Stomach (tissue), 9 donors: ENCODE results near the gene DTNBP1. TPM values are rescaled to one million over a fixed set of nuclear protein-coding genes. Genes with fewer than 3 reads are reported as not detected.

Experiments used
- DNase-seq, 2 donors: peaks; one replicate each; pipeline versions ENCODE4 v3.0.0 to v3.0.0-alpha.2; 2013 to 2019
- H3K27ac ChIP-seq, 5 donors: fragments of 200-600 bp in 4 of 5; sonication (generic) in 4 of 5; one replicate each; pipeline ENCODE4 v1.5.1; 2013 to 2019; ENCODE audit warnings: mild to moderate bottlenecking in 1 of 5, moderate library complexity in 1 of 5
- H3K27me3 ChIP-seq, 3 donors: fragments of 200-600 bp; sonication (generic); one replicate each; pipeline ENCODE4 v1.5.1; 2017 to 2019; ENCODE audit warnings: mixed run types in 1 of 3
- H3K36me3 ChIP-seq, 4 donors: fragments of 200-600 bp; sonication (generic); 1 replicate in 3 of 4; 2 replicates in 1 of 4; pipeline ENCODE4 v1.5.1; 2016 to 2019
- H3K4me1 ChIP-seq, 4 donors: fragments of 200-600 bp; sonication (generic); one replicate each; pipeline ENCODE4 v1.5.1; 2016 to 2019
- H3K4me3 ChIP-seq, 4 donors: fragments of 200-600 bp; sonication (generic) in 3 of 4; one replicate each; pipeline ENCODE4 v1.5.1; 2016 to 2019; ENCODE audit warnings: mild to moderate bottlenecking in 1 of 4
- H3K9me3 ChIP-seq, 4 donors: fragments of 200-600 bp; sonication (generic); one replicate each; pipeline ENCODE4 v1.5.1; 2016 to 2019
- CTCF ChIP-seq, 7 experiments: fragments of 450-650 bp in 4 of 7; fragments of 200-600 bp in 3 of 7; sonication (generic) in 3 of 7; IDR thresholded peaks; one replicate each; pipeline ENCODE4 v1.5.1; 2016 to 2019; ENCODE audit warnings: antibody characterized with exemption in 7 of 7, control low read depth in 2 of 7, mild to moderate bottlenecking in 1 of 7
- EP300 ChIP-seq: sonication (generic); formaldehyde crosslinking; IDR thresholded peaks from one replicate; pipeline ENCODE4 v1.6.1; 2017; ENCODE audit warnings: antibody characterized with exemption
- POLR2A ChIP-seq, 4 donors: fragments of 450-650 bp; IDR thresholded peaks; one replicate each; pipeline ENCODE4 v1.6.1; 2016; ENCODE audit warnings: antibody characterized with exemption in 4 of 4, control low read depth in 2 of 4, mild to moderate bottlenecking in 1 of 4, moderate library complexity in 1 of 4
- POLR2AphosphoS5 ChIP-seq, 3 donors: sonication (generic); formaldehyde crosslinking; IDR thresholded peaks; one replicate each; pipeline ENCODE4 v1.6.1; 2016; ENCODE audit warnings: antibody characterized with exemption in 3 of 3
- WGBS, 5 donors: extraction: QIAGEN DNeasy Blood & Tissue Kit in 3 of 5; methylation state at CpG; one replicate each; pipeline versions ENCODE4 v1.1.5 to v1.1.7; 2013 to 2018; 5-methylcytosine and 5-hydroxymethylcytosine counted together
- intact Hi-C: fragments of 100-400 bp; cut with DNase I; formaldehyde crosslinking; loops from one replicate; pipeline ENCODE4 v1.15.1; 2023; ENCODE audit warnings: low total_unique reads
- polyA plus RNA-seq, 3 donors: library from polyadenylated mRNA; stranded (reverse); fragments of 200-250 nt; gene quantifications; one replicate each; pipeline ENCODE4 v1.2.3, GENCODE V29; 2013
- total RNA-seq, 5 donors: library from RNA; depleted of rRNA; stranded (reverse); fragments of >200 nt; gene quantifications; one replicate each; pipeline versions ENCODE4 v1.1.0 to v1.2.3, GENCODE V29; 2014 to 2016
- donor health status: healthy with polysubstance abuse.
- donor health status: Bipolar disorder and iron deficiency.
- donor health status: healthy.

The DTNBP1 gene
- total and polyA plus RNA-seq, 8 donors, result 4.1 to 68.7 (median 12.0) TPM

GRCh38 chr6:15530411-15530810 is 132.4 kb downstream of the DTNBP1 start:
- H3K4me3 ChIP-seq, result no peak overlapping the region
- intact Hi-C loops, result no loop called here
- H3K9me3 ChIP-seq, result no peaks in the 10 kb centered on the region
- H3K4me1 ChIP-seq, result peaks cover 0 to 7% (median 3%) of the 10 kb centered on the region in 4 donors
- no peaks in the 10 kb centered on the region for H3K27me3 ChIP-seq
- DNase-seq, result no peak
- WGBS, 5 donors, result 89 to 95% (median 93%) methylated on average over 10 of the region's 10 CpGs
- H3K27ac ChIP-seq, result no peak overlapping the region
- H3K36me3 ChIP-seq, result peaks cover 0 to 63% (median 53%) of the 10 kb centered on the region in 4 donors
- TF ChIP-seq POLR2AphosphoS5 (IDR thresholded peaks at IDR 0.05) (no peak), POLR2A (IDR thresholded peaks at IDR 0.05) (no peak), CTCF (IDR thresholded peaks at IDR 0.05) (no peak), EP300 (no peak)

- WGBS, 5 donors, result 96 to 99% (median 98%) methylated on average over 9 of the region's 9 CpGs
- intact Hi-C loops, result no loop called here
- H3K9me3 ChIP-seq, result no peaks in the 10 kb centered on the region
- no peak overlapping the region for H3K27ac ChIP-seq
- no peaks in the 10 kb centered on the region for H3K27me3 ChIP-seq
- H3K4me3 ChIP-seq, result no peak overlapping the region
- no peaks in the 10 kb centered on the region for H3K4me1 ChIP-seq
- DNase-seq, result no peak
- no peak for TF ChIP-seq CTCF (IDR thresholded peaks at IDR 0.05)
- no peak for TF ChIP-seq EP300
- TF ChIP-seq POLR2A (IDR thresholded peaks at IDR 0.05), result no peak
- TF ChIP-seq POLR2AphosphoS5 (IDR thresholded peaks at IDR 0.05), result no peak
- peaks cover 7 to 72% (median 62%) of the 10 kb centered on the region in 4 donors for H3K36me3 ChIP-seq
Measured at GRCh38 chr6:15528870-15529269, 134.0 kb downstream of the DTNBP1 start.

- TF ChIP-seq CTCF (IDR thresholded peaks at IDR 0.05) (no peak), EP300 (no peak), POLR2AphosphoS5 (IDR thresholded peaks at IDR 0.05) (no peak), POLR2A (IDR thresholded peaks at IDR 0.05) (no peak)
- peaks cover 8 to 78% (median 69%) of the 10 kb centered on the region in 4 donors for H3K36me3 ChIP-seq
- H3K4me1 ChIP-seq, result no peaks in the 10 kb centered on the region
- no peak overlapping the region for H3K4me3 ChIP-seq
- no peaks in the 10 kb centered on the region for H3K27me3 ChIP-seq
- no peaks in the 10 kb centered on the region for H3K9me3 ChIP-seq
- WGBS, 5 donors, result 90 to 98% (median 93%) methylated on average over 12 of the region's 12 CpGs
- no peak for DNase-seq
- intact Hi-C loops, result no loop called here
- no peak overlapping the region for H3K27ac ChIP-seq
Measured at GRCh38 chr6:15527838-15528617, 134.8 kb downstream of the DTNBP1 start.

GRCh38 chr6:15526212-15526701 is 136.6 kb downstream of the DTNBP1 start:
- Histone ChIP-seq H3K9me3 (no peaks in the 10 kb centered on the region), H3K27me3 (no peaks in the 10 kb centered on the region), H3K27ac (no peak overlapping the region), H3K4me3 (no peak overlapping the region), H3K4me1 (peaks cover 0 to 14% (median 3%) of the 10 kb centered on the region in 4 donors), H3K36me3 (peaks cover 19 to 79% (median 73%) of the 10 kb centered on the region in 4 donors)
- intact Hi-C loops, result no loop called here
- 91 to 95% (median 94%) methylated on average over 13 of the region's 13 CpGs for WGBS, 5 donors
- TF ChIP-seq CTCF (IDR thresholded peaks at IDR 0.05), result no peak
- no peak for TF ChIP-seq POLR2A (IDR thresholded peaks at IDR 0.05)
- no peak for TF ChIP-seq EP300
- TF ChIP-seq POLR2AphosphoS5 (IDR thresholded peaks at IDR 0.05), result no peak
- DNase-seq, result no peak
